ENCODE data around the gene KIAA0825.

KIAA0825 gene

GRCh38 chr5:94423411-94423810 lies 195.0 kb downstream of the KIAA0825 start:
- H3K79me2 ChIP-seq (ENCODE audit: insufficient read depth, low read length), result no peaks in the 10 kb centered on the region
- H2AFZ ChIP-seq (ENCODE audit: low read depth, low read length), result no peak overlapping the region
- DNase-seq, result no peak
- H3K27me3 ChIP-seq (ENCODE audit: insufficient read depth, low read length, poor library complexity), result no peaks in the 10 kb centered on the region
- H3K36me3 ChIP-seq (ENCODE audit: insufficient read depth, low read length), result no peaks in the 10 kb centered on the region
- no peak overlapping the region for H3K27ac ChIP-seq (ENCODE audit: low read length)
- H3K4me2 ChIP-seq (ENCODE audit: insufficient read depth, low read length), result no peak overlapping the region
- TF ChIP-seq CTCF (IDR thresholded peaks at IDR 0.05; ENCODE audit: borderline replicate concordance, extremely low read depth, low read length, poor library complexity, severe bottlenecking) (no peak), EZH2 (IDR thresholded peaks at IDR 0.05; ENCODE audit: borderline replicate concordance, low read depth, low read length, severe bottlenecking) (no peak)
- H3K4me3 ChIP-seq (ENCODE audit: low read depth in 1 of 2, low read length in 2 of 2), result no peak overlapping the region
- H3K9me3 ChIP-seq (ENCODE audit: insufficient read depth, low read length, severe bottlenecking), result no peaks in the 10 kb centered on the region
- ATAC-seq (ENCODE audit: insufficient read depth, low read depth), result no peak
- no peaks in the 10 kb centered on the region for H3K4me1 ChIP-seq (ENCODE audit: insufficient read depth, low read length)
- no peak overlapping the region for H3K9ac ChIP-seq (ENCODE audit: low read depth, low read length)
- H4K20me1 ChIP-seq (ENCODE audit: insufficient read depth, low read length), result no peaks in the 10 kb centered on the region

GRCh38 chr5:94422812-94423211 lies 195.6 kb downstream of the KIAA0825 start:
- Histone ChIP-seq H3K27me3 (ENCODE audit: insufficient read depth, low read length, poor library complexity) (no peaks in the 10 kb centered on the region), H3K9me3 (ENCODE audit: insufficient read depth, low read length, severe bottlenecking) (no peaks in the 10 kb centered on the region), H3K36me3 (ENCODE audit: insufficient read depth, low read length) (no peaks in the 10 kb centered on the region), H3K9ac (ENCODE audit: low read depth, low read length) (no peak overlapping the region), H3K4me3 (ENCODE audit: low read depth in 1 of 2, low read length in 2 of 2) (no peak overlapping the region), H2AFZ (ENCODE audit: low read depth, low read length) (no peak overlapping the region), H4K20me1 (ENCODE audit: insufficient read depth, low read length) (no peaks in the 10 kb centered on the region), H3K4me2 (ENCODE audit: insufficient read depth, low read length) (no peak overlapping the region), H3K4me1 (ENCODE audit: insufficient read depth, low read length) (no peaks in the 10 kb centered on the region), H3K27ac (ENCODE audit: low read length) (no peak overlapping the region), H3K79me2 (ENCODE audit: insufficient read depth, low read length) (no peaks in the 10 kb centered on the region)
- DNase-seq (no peak), ATAC-seq (ENCODE audit: insufficient read depth, low read depth) (no peak)
- no peak for TF ChIP-seq EZH2 (IDR thresholded peaks at IDR 0.05; ENCODE audit: borderline replicate concordance, low read depth, low read length, severe bottlenecking)

- Histone ChIP-seq H3K9me3 (ENCODE audit: insufficient read depth, low read length, severe bottlenecking) (no peaks in the 10 kb centered on the region), H4K20me1 (ENCODE audit: insufficient read depth, low read length) (no peaks in the 10 kb centered on the region), H2AFZ (ENCODE audit: low read depth, low read length) (no peak overlapping the region), H3K9ac (ENCODE audit: low read depth, low read length) (no peak overlapping the region), H3K36me3 (ENCODE audit: insufficient read depth, low read length) (no peaks in the 10 kb centered on the region), H3K27ac (ENCODE audit: low read length) (no peak overlapping the region), H3K27me3 (ENCODE audit: insufficient read depth, low read length, poor library complexity) (no peaks in the 10 kb centered on the region), H3K4me1 (ENCODE audit: insufficient read depth, low read length) (no peaks in the 10 kb centered on the region), H3K4me3 (ENCODE audit: low read depth in 1 of 2, low read length in 2 of 2) (no peak overlapping the region), H3K4me2 (ENCODE audit: insufficient read depth, low read length) (no peak overlapping the region), H3K79me2 (ENCODE audit: insufficient read depth, low read length) (no peaks in the 10 kb centered on the region)
- ATAC-seq (ENCODE audit: insufficient read depth, low read depth) (no peak), DNase-seq (no peak)
- no peak for TF ChIP-seq EZH2 (IDR thresholded peaks at IDR 0.05; ENCODE audit: borderline replicate concordance, low read depth, low read length, severe bottlenecking)
- TF ChIP-seq CTCF (IDR thresholded peaks at IDR 0.05; ENCODE audit: borderline replicate concordance, extremely low read depth, low read length, poor library complexity, severe bottlenecking), result no peak
These were observed 197.5 kb downstream of the KIAA0825 start for GRCh38 chr5:94420885-94421284.

GRCh38 chr5:94415798-94416197 lies 202.6 kb downstream of the KIAA0825 start:
- no peak overlapping the region for H3K9ac ChIP-seq (ENCODE audit: low read depth, low read length)
- no peaks in the 10 kb centered on the region for H3K9me3 ChIP-seq (ENCODE audit: insufficient read depth, low read length, severe bottlenecking)
- DNase-seq (no peak), ATAC-seq (ENCODE audit: insufficient read depth, low read depth) (no peak)
- H3K27me3 ChIP-seq (ENCODE audit: insufficient read depth, low read length, poor library complexity), result no peaks in the 10 kb centered on the region
- no peaks in the 10 kb centered on the region for H3K79me2 ChIP-seq (ENCODE audit: insufficient read depth, low read length)
- no peaks in the 10 kb centered on the region for H3K36me3 ChIP-seq (ENCODE audit: insufficient read depth, low read length)
- no peak overlapping the region for H2AFZ ChIP-seq (ENCODE audit: low read depth, low read length)
- TF ChIP-seq CTCF (IDR thresholded peaks at IDR 0.05; ENCODE audit: borderline replicate concordance, extremely low read depth, low read length, poor library complexity, severe bottlenecking) (no peak), EZH2 (IDR thresholded peaks at IDR 0.05; ENCODE audit: borderline replicate concordance, low read depth, low read length, severe bottlenecking) (no peak)
- H3K4me1 ChIP-seq (ENCODE audit: insufficient read depth, low read length), result no peaks in the 10 kb centered on the region
- H3K4me3 ChIP-seq (ENCODE audit: low read depth in 1 of 2, low read length in 2 of 2), result no peak overlapping the region
- H4K20me1 ChIP-seq (ENCODE audit: insufficient read depth, low read length), result no peaks in the 10 kb centered on the region
- no peak overlapping the region for H3K4me2 ChIP-seq (ENCODE audit: insufficient read depth, low read length)
- H3K27ac ChIP-seq (ENCODE audit: low read length), result no peak overlapping the region
